Testis (tissue), 2 donors: Measurements from ENCODE around the gene KRTAP5-3.

Source experiments
- POLR2A ChIP-seq: fragments of 450-650 bp; IDR thresholded peaks from one replicate; pipeline ENCODE4 v1.6.1; 2017; ENCODE audit warnings: antibody characterized with exemption, mild to moderate bottlenecking, moderate library complexity
- TF ChIP-seq, protein P1 (sequence below), 3 experiments: fragments of 450-650 bp in 2 of 3; fragments of 200-600 bp in 1 of 3; sonication (generic) in 1 of 3; IDR thresholded peaks; one replicate each; pipeline ENCODE4 v1.5.1; 2016 to 2019; ENCODE audit warnings: antibody characterized with exemption in 3 of 3, mild to moderate bottlenecking in 2 of 3, moderate library complexity in 1 of 3

DNA sequence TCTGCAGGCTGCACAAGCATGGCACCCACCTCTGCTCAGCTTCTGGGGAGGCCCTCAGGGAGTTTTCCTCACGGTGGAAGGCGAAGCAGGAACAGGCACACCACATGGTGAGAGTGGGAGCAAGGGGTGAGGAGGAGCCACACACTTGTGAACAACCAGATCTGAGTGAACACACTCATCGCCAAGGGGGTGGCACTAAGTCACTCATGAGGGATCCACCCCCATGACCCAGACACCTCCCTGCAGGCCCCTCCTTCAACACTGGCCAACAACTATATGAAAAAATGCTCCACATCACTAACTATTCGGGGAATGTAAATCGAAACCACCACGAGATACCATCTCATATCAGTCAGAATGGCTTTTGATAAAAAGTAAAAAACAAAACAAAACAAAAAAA lies 9.4 kb downstream of the KRTAP5-3 start:
- TF ChIP-seq, protein P1, sequence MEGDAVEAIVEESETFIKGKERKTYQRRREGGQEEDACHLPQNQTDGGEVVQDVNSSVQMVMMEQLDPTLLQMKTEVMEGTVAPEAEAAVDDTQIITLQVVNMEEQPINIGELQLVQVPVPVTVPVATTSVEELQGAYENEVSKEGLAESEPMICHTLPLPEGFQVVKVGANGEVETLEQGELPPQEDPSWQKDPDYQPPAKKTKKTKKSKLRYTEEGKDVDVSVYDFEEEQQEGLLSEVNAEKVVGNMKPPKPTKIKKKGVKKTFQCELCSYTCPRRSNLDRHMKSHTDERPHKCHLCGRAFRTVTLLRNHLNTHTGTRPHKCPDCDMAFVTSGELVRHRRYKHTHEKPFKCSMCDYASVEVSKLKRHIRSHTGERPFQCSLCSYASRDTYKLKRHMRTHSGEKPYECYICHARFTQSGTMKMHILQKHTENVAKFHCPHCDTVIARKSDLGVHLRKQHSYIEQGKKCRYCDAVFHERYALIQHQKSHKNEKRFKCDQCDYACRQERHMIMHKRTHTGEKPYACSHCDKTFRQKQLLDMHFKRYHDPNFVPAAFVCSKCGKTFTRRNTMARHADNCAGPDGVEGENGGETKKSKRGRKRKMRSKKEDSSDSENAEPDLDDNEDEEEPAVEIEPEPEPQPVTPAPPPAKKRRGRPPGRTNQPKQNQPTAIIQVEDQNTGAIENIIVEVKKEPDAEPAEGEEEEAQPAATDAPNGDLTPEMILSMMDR (IDR thresholded peaks at IDR 0.05), result no peak
- TF ChIP-seq POLR2A, result no peak
